ENCODE measurements around the gene ANKRD40.

- TF ChIP-seq, protein P1, sequence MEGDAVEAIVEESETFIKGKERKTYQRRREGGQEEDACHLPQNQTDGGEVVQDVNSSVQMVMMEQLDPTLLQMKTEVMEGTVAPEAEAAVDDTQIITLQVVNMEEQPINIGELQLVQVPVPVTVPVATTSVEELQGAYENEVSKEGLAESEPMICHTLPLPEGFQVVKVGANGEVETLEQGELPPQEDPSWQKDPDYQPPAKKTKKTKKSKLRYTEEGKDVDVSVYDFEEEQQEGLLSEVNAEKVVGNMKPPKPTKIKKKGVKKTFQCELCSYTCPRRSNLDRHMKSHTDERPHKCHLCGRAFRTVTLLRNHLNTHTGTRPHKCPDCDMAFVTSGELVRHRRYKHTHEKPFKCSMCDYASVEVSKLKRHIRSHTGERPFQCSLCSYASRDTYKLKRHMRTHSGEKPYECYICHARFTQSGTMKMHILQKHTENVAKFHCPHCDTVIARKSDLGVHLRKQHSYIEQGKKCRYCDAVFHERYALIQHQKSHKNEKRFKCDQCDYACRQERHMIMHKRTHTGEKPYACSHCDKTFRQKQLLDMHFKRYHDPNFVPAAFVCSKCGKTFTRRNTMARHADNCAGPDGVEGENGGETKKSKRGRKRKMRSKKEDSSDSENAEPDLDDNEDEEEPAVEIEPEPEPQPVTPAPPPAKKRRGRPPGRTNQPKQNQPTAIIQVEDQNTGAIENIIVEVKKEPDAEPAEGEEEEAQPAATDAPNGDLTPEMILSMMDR (IDR thresholded peaks at IDR 0.05; ENCODE audit: low read depth, low read length, missing input control): no peak
- TF ChIP-seq JUND (IDR thresholded peaks at IDR 0.05) (no peak), REST (IDR thresholded peaks at IDR 0.05) (no peak), TAF1 (conservative IDR thresholded peaks at IDR 0.05) (no peak), RXRA (IDR thresholded peaks at IDR 0.05) (no peak), YY1 (IDR thresholded peaks at IDR 0.05) (no peak), MAX (IDR thresholded peaks at IDR 0.05) (no peak)
- TF ChIP-seq, protein P2, sequence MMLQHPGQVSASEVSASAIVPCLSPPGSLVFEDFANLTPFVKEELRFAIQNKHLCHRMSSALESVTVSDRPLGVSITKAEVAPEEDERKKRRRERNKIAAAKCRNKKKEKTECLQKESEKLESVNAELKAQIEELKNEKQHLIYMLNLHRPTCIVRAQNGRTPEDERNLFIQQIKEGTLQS (IDR thresholded peaks at IDR 0.05): no peak
These were observed 48.5 kb downstream of the ANKRD40 start for GRCh38 chr17:50659179-50659578.

Data from liver (tissue), 3 donors.